Spleen (tissue), 11 donors: Measurements from ENCODE around the gene DOK7. TPM values are rescaled to one million over a fixed set of nuclear protein-coding genes. Genes with fewer than 3 reads are reported as not detected.

Source experiments
- DNase-seq: peaks from one replicate; pipeline ENCODE4 v3.0.0-alpha.2; 2020
- H3K27ac ChIP-seq, 8 donors: fragments of 200-600 bp; sonication (generic) in 7 of 8; 1 replicate in 4 of 8; 2 replicates in 4 of 8; pipeline versions ENCODE4 v1.5.0 to v1.8.0; 2016 to 2021; ENCODE audit warnings: inconsistent platforms in 4 of 8, mild to moderate bottlenecking in 4 of 8, moderate library complexity in 1 of 8
- H3K27me3 ChIP-seq, 7 donors: fragments of 200-600 bp; sonication (generic) in 6 of 7; replicated peaks in 1 of 7; 1 replicate in 4 of 7; 2 replicates in 3 of 7; pipeline versions ENCODE4 v1.5.0 to v1.8.0; 2016 to 2021; ENCODE audit warnings: inconsistent platforms in 3 of 7, mild to moderate bottlenecking in 1 of 7
- H3K36me3 ChIP-seq, 6 donors: fragments of 200-600 bp; sonication (generic) in 5 of 6; 1 replicate in 4 of 6; 2 replicates in 2 of 6; pipeline versions ENCODE4 v1.5.0 to v1.8.0; 2016 to 2021; ENCODE audit warnings: inconsistent platforms in 2 of 6
- H3K4me1 ChIP-seq, 6 donors: fragments of 200-600 bp; sonication (generic) in 5 of 6; 1 replicate in 3 of 6; 2 replicates in 3 of 6; pipeline versions ENCODE4 v1.5.0 to v1.8.0; 2016 to 2021; ENCODE audit warnings: inconsistent platforms in 3 of 6
- H3K4me3 ChIP-seq, 8 donors: fragments of 200-600 bp; sonication (generic) in 7 of 8; 1 replicate in 4 of 8; 2 replicates in 4 of 8; pipeline versions ENCODE4 v1.5.0 to v1.8.0; 2016 to 2021; ENCODE audit warnings: inconsistent platforms in 4 of 8, mild to moderate bottlenecking in 4 of 8, moderate library complexity in 2 of 8
- H3K9me3 ChIP-seq, 8 donors: fragments of 200-600 bp; sonication (generic) in 7 of 8; 1 replicate in 4 of 8; 2 replicates in 4 of 8; pipeline versions ENCODE4 v1.5.0 to v1.8.0; 2016 to 2021; ENCODE audit warnings: inconsistent platforms in 4 of 8
- CTCF ChIP-seq, 11 experiments: fragments of 200-600 bp in 7 of 11; fragments of 450-650 bp in 4 of 11; sonication (generic) in 4 of 11; IDR thresholded peaks in 8 of 11; conservative IDR thresholded peaks in 3 of 11; 1 replicate in 7 of 11; 2 replicates in 4 of 11; pipeline versions ENCODE4 v1.4.0 to v1.8.0; 2016 to 2021; ENCODE audit warnings: antibody characterized with exemption in 11 of 11, inconsistent platforms in 4 of 11, mild to moderate bottlenecking in 1 of 11
- POLR2A ChIP-seq, 3 donors: fragments of 450-650 bp; IDR thresholded peaks; one replicate each; pipeline ENCODE4 v1.5.1; 2017; ENCODE audit warnings: antibody characterized with exemption in 3 of 3, mild to moderate bottlenecking in 1 of 3
- POLR2AphosphoS5 ChIP-seq, 3 donors: sonication (generic); formaldehyde crosslinking; IDR thresholded peaks; one replicate each; pipeline ENCODE4 v1.5.1; 2017; ENCODE audit warnings: antibody characterized with exemption in 3 of 3
- WGBS, 5 donors: extraction: QIAGEN DNeasy Blood & Tissue Kit in 3 of 5; methylation state at CpG; one replicate each; pipeline versions ENCODE4 v1.1.5 to v1.1.7; 2013 to 2018; 5-methylcytosine and 5-hydroxymethylcytosine counted together
- intact Hi-C: fragments of 100-400 bp; cut with DNase I; formaldehyde crosslinking; loops from one replicate; pipeline ENCODE4 v1.15.0; 2023; ENCODE audit warnings: low total_unique reads
- polyA plus RNA-seq, 3 donors: library from polyadenylated mRNA; stranded (reverse); fragments of 200-250 nt; gene quantifications; one replicate each; pipeline ENCODE4 v1.2.1, GENCODE V29; 2013
- total RNA-seq, 7 donors: library from RNA; depleted of rRNA in 3 of 7; stranded (reverse); fragments of >200 nt in 3 of 7; fragmentation: NEBNext Ultra II Directional in 4 of 7; extraction: Animal tissue kit (Norgen Biotek cat#: 25700) in 4 of 7; gene quantifications; one replicate each; pipeline versions ENCODE4 v1.1.0 to v1.2.1, GENCODE V29; 2016 to 2021
- donor health status: healthy with polysubstance abuse.
- donor health status: DM: no; HTN: no; CAD: no; lungs with moderate emphysema.
- donor health status: DM: no; HTN: no; CAD: no.
- donor health status: Bipolar disorder and iron deficiency.
- donor health status: healthy.
- donor health status: DM: no; HTN: no; CAD: no.
- donor health status: DM: yes; HTN: yes; CAD: no.

DOK7 gene
- total and polyA plus RNA-seq, 10 donors = 0.69 to 13.5 (median 1.7) TPM

GRCh38 chr4:3524920-3525319 lies 61.8 kb downstream of the DOK7 start:
- Histone ChIP-seq H3K27me3 (no peaks in the 10 kb centered on the region), H3K36me3 (peaks cover 0 to 99% (median 69%) of the 10 kb centered on the region in 6 donors), H3K4me3 (no peak overlapping the region), H3K4me1 (peaks cover 4 to 41% (median 25%) of the 10 kb centered on the region in 6 donors), H3K27ac (no peak overlapping the region), H3K9me3 (no peaks in the 10 kb centered on the region)
- peak; percentile 66 for DNase-seq
- TF ChIP-seq POLR2AphosphoS5 (IDR thresholded peaks at IDR 0.05) (no peak), CTCF (IDR thresholded peaks at IDR 0.05 in 8 of 11, conservative IDR thresholded peaks at IDR 0.05 in 3 of 11) (no peak), POLR2A (IDR thresholded peaks at IDR 0.05) (no peak)
- WGBS, 5 donors = 80 to 90% (median 82%) methylated on average over 19 of the region's 19 CpGs
- intact Hi-C loops = no loop called here

- intact Hi-C loops = no loop called here
- TF ChIP-seq POLR2AphosphoS5 (IDR thresholded peaks at IDR 0.05) = peak in 1 of 3 donors; percentile 8
- TF ChIP-seq POLR2A (IDR thresholded peaks at IDR 0.05) = no peak
- 86 to 95% (median 88%) methylated on average over 16 to 33 of the region's 33 CpGs for WGBS, 5 donors
- DNase-seq = peak; percentile 69
- H3K27me3 ChIP-seq = no peaks in the 10 kb centered on the region
- peaks cover 0 to 90% (median 60%) of the 10 kb centered on the region in 6 donors for H3K36me3 ChIP-seq
- peaks cover 13 to 50% (median 33%) of the 10 kb centered on the region in 6 donors for H3K4me1 ChIP-seq
- H3K4me3 ChIP-seq = no peak overlapping the region
- no peak overlapping the region for H3K27ac ChIP-seq
- no peaks in the 10 kb centered on the region for H3K9me3 ChIP-seq
Observed at GRCh38 chr4:3525532-3526430, 62.7 kb downstream of the DOK7 start.

- peaks cover 19 to 56% (median 40%) of the 10 kb centered on the region in 6 donors for H3K4me1 ChIP-seq
- no peaks in the 10 kb centered on the region for H3K9me3 ChIP-seq
- TF ChIP-seq POLR2AphosphoS5 (IDR thresholded peaks at IDR 0.05) = peak in 1 of 3 donors; percentile 24
- no peak for TF ChIP-seq POLR2A (IDR thresholded peaks at IDR 0.05)
- TF ChIP-seq CTCF (IDR thresholded peaks at IDR 0.05 in 8 of 11, conservative IDR thresholded peaks at IDR 0.05 in 3 of 11) = no peak
- no peak overlapping the region for H3K4me3 ChIP-seq
- intact Hi-C loops = no loop called here
- no peak overlapping the region for H3K27ac ChIP-seq
- no peaks in the 10 kb centered on the region for H3K27me3 ChIP-seq
- 95 to 98% (median 97%) methylated on average over 19 of the region's 19 CpGs for WGBS, 5 donors
- DNase-seq = peak; percentile 67
- peaks cover 0 to 83% (median 54%) of the 10 kb centered on the region in 6 donors for H3K36me3 ChIP-seq
Observed at GRCh38 chr4:3526456-3526855, 63.4 kb downstream of the DOK7 start.

- WGBS, 5 donors = 90 to 95% (median 93%) methylated on average over 12 to 14 of the region's 14 CpGs
- H3K27ac ChIP-seq = no peak overlapping the region
- H3K36me3 ChIP-seq = peaks cover 0 to 75% (median 45%) of the 10 kb centered on the region in 6 donors
- DNase-seq = peak; percentile 62
- no peak overlapping the region for H3K4me3 ChIP-seq
- peaks cover 22 to 62% (median 45%) of the 10 kb centered on the region in 6 donors for H3K4me1 ChIP-seq
- TF ChIP-seq POLR2A (IDR thresholded peaks at IDR 0.05) = no peak
- TF ChIP-seq CTCF (IDR thresholded peaks at IDR 0.05 in 8 of 11, conservative IDR thresholded peaks at IDR 0.05 in 3 of 11) = no peak
- no peak for TF ChIP-seq POLR2AphosphoS5 (IDR thresholded peaks at IDR 0.05)
- H3K27me3 ChIP-seq = no peaks in the 10 kb centered on the region
- intact Hi-C loops = no loop called here
- no peaks in the 10 kb centered on the region for H3K9me3 ChIP-seq
Observed at GRCh38 chr4:3527101-3527913, 64.2 kb downstream of the DOK7 start.
